Thyroid gland (tissue), 4 donors: ENCODE data around the gene RHBDF1. TPM values are rescaled to one million over a fixed set of nuclear protein-coding genes. Genes with fewer than 3 reads are reported as not detected.

Experiments
- DNase-seq, 2 donors: peaks; one replicate each; pipeline ENCODE4 v3.0.0-alpha.2; 2019
- H3K27ac ChIP-seq, 3 donors: fragments of 200-600 bp; sonication (generic); 1 replicate in 2 of 3; 2 replicates in 1 of 3; pipeline ENCODE4 v1.5.1; 2016 to 2019; ENCODE audit warnings: mild to moderate bottlenecking in 1 of 3, moderate library complexity in 1 of 3
- H3K27me3 ChIP-seq: fragments of 200-600 bp; sonication (generic); one replicate; pipeline ENCODE4 v1.5.1; 2019
- H3K36me3 ChIP-seq, 2 donors: fragments of 200-600 bp; sonication (generic); one replicate each; pipeline ENCODE4 v1.5.1; 2016 to 2019
- H3K4me1 ChIP-seq, 2 donors: fragments of 200-600 bp; sonication (generic); one replicate each; pipeline ENCODE4 v1.5.1; 2017 to 2019
- H3K4me3 ChIP-seq, 3 donors: fragments of 200-600 bp; sonication (generic); replicated peaks in 1 of 3; 1 replicate in 2 of 3; 2 replicates in 1 of 3; pipeline ENCODE4 v1.5.1; 2016; ENCODE audit warnings: mild to moderate bottlenecking in 1 of 3
- H3K9me3 ChIP-seq: fragments of 200-600 bp; sonication (generic); one replicate; pipeline ENCODE4 v1.5.1; 2017
- POLR2A ChIP-seq, 2 donors: fragments of 450-650 bp; IDR thresholded peaks; one replicate each; pipeline ENCODE4 v1.6.1; 2017; ENCODE audit warnings: antibody characterized with exemption in 2 of 2, mild to moderate bottlenecking in 2 of 2, moderate library complexity in 1 of 2
- WGBS, 2 donors: methylation state at CpG; one replicate each; pipeline ENCODE4 v1.1.5; 2017; 5-methylcytosine and 5-hydroxymethylcytosine counted together
- intact Hi-C: fragments of 100-400 bp; cut with DNase I; formaldehyde crosslinking; loops from one replicate; pipeline ENCODE4 v1.15.1; 2023
- total RNA-seq, 4 donors: library from RNA; depleted of rRNA; stranded (reverse); fragments of >200 nt; gene quantifications; one replicate each; pipeline ENCODE4 v1.2.3, GENCODE V29; 2016
- TF ChIP-seq, protein P1 (sequence below), 6 experiments: fragments of 200-600 bp in 3 of 6; fragments of 450-650 bp in 3 of 6; sonication (generic) in 3 of 6; IDR thresholded peaks; one replicate each; pipeline ENCODE4 v1.5.1; 2016 to 2019; ENCODE audit warnings: antibody characterized with exemption in 6 of 6, mild to moderate bottlenecking in 2 of 6, inconsistent platforms in 1 of 6, moderate library complexity in 1 of 6

RHBDF1 gene
- total RNA-seq = 10 to 100 TPM; 20.4 to 35.4 (median 28.4) TPM

- DNase-seq = peak; percentile 70
- Histone ChIP-seq H3K4me3 (peak within 1 kb of the TSS; percentile 7 to 66 (median 58)), H3K9me3 (no peaks in the 10 kb centered on the region), H3K4me1 (peaks cover 53 to 75% of the 10 kb centered on the region in 2 donors), H3K36me3 (no peaks in the 10 kb centered on the region), H3K27ac (peak within 1 kb of the TSS; percentile 76 to 86 (median 83)), H3K27me3 (no peaks in the 10 kb centered on the region)
- intact Hi-C loops = no loop called here
- peak in 1 of 2 donors; percentile 66 for TF ChIP-seq POLR2A (IDR thresholded peaks at IDR 0.05)
- TF ChIP-seq, protein P1, sequence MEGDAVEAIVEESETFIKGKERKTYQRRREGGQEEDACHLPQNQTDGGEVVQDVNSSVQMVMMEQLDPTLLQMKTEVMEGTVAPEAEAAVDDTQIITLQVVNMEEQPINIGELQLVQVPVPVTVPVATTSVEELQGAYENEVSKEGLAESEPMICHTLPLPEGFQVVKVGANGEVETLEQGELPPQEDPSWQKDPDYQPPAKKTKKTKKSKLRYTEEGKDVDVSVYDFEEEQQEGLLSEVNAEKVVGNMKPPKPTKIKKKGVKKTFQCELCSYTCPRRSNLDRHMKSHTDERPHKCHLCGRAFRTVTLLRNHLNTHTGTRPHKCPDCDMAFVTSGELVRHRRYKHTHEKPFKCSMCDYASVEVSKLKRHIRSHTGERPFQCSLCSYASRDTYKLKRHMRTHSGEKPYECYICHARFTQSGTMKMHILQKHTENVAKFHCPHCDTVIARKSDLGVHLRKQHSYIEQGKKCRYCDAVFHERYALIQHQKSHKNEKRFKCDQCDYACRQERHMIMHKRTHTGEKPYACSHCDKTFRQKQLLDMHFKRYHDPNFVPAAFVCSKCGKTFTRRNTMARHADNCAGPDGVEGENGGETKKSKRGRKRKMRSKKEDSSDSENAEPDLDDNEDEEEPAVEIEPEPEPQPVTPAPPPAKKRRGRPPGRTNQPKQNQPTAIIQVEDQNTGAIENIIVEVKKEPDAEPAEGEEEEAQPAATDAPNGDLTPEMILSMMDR (IDR thresholded peaks at IDR 0.05) = no peak
- 47 to 60% methylated on average over 22 of the region's 62 CpGs for WGBS, 2 donors
These were observed at the start of gene RHBDF1 for GRCh38 chr16:72561-73548. TSS of gene RHBDF1 (minus strand) at chr16:72631. CDS start at chr16:65015, 7,616 bp downstream.

- intact Hi-C loops = no loop called here
- H3K27me3 ChIP-seq = no peaks in the 10 kb centered on the region
- no peak for DNase-seq
- no peak overlapping the region for H3K27ac ChIP-seq
- WGBS, 2 donors = 83 to 97% methylated on average over 2 of the region's 2 CpGs
- no peak for TF ChIP-seq POLR2A (IDR thresholded peaks at IDR 0.05)
- TF ChIP-seq, protein P1 (IDR thresholded peaks at IDR 0.05) = no peak
- H3K9me3 ChIP-seq = no peaks in the 10 kb centered on the region
- H3K4me1 ChIP-seq = peaks cover 3 to 12% of the 10 kb centered on the region in 2 donors
- no peak overlapping the region for H3K4me3 ChIP-seq
- no peaks in the 10 kb centered on the region for H3K36me3 ChIP-seq
These were observed 48.3 kb upstream of the RHBDF1 start for GRCh38 chr16:120756-121155.

- H3K9me3 ChIP-seq = no peaks in the 10 kb centered on the region
- 90 to 97% methylated on average over 3 of the region's 3 CpGs for WGBS, 2 donors
- H3K27me3 ChIP-seq = no peaks in the 10 kb centered on the region
- peaks cover 3 to 12% of the 10 kb centered on the region in 2 donors for H3K4me1 ChIP-seq
- H3K36me3 ChIP-seq = no peaks in the 10 kb centered on the region
- no peak for DNase-seq
- TF ChIP-seq POLR2A (IDR thresholded peaks at IDR 0.05) = no peak
- TF ChIP-seq, protein P1 (IDR thresholded peaks at IDR 0.05) = no peak
- H3K4me3 ChIP-seq = no peak overlapping the region
- no peak overlapping the region for H3K27ac ChIP-seq
- intact Hi-C loops = no loop called here
These were observed 47.5 kb upstream of the RHBDF1 start for GRCh38 chr16:119835-120491.

- no peaks in the 10 kb centered on the region for H3K9me3 ChIP-seq
- no peak overlapping the region for H3K4me3 ChIP-seq
- no peak overlapping the region for H3K27ac ChIP-seq
- DNase-seq = no peak
- no peaks in the 10 kb centered on the region for H3K36me3 ChIP-seq
- no peaks in the 10 kb centered on the region for H3K27me3 ChIP-seq
- TF ChIP-seq, protein P1 (IDR thresholded peaks at IDR 0.05) = no peak
- TF ChIP-seq POLR2A (IDR thresholded peaks at IDR 0.05) = no peak
- intact Hi-C loops = no loop called here
- WGBS, 2 donors = 88 to 96% methylated on average over 5 of the region's 5 CpGs
- H3K4me1 ChIP-seq = peaks cover 3 to 12% of the 10 kb centered on the region in 2 donors
These were observed 46.9 kb upstream of the RHBDF1 start for GRCh38 chr16:119295-119694.
